GM12872 (cell line): ENCODE measurements around the gene IKZF4.
A peak's percentile ranks its signal among the peaks of the same experiment; 100 is the strongest.

Experiments used
- CTCF ChIP-seq: IDR thresholded peaks from 3 replicates; pipeline ENCODE4 v1.5.1; 2011; ENCODE audit warnings: low read depth, mild to moderate bottlenecking, low read length, moderate library complexity; ENCODE audit not compliant: insufficient read depth

The IKZF4 gene

GRCh38 chr12:56028511-56029165 is 7.8 kb downstream of the IKZF4 start:
- TF ChIP-seq CTCF: no peak

- TF ChIP-seq CTCF: no peak
These were observed 8.3 kb downstream of the IKZF4 start for GRCh38 chr12:56029166-56029519.

- TF ChIP-seq CTCF: peak; percentile 65
These were observed 8.9 kb downstream of the IKZF4 start for GRCh38 chr12:56029666-56030293.

GRCh38 chr12:56031987-56032386 is 11.1 kb downstream of the IKZF4 start:
- TF ChIP-seq CTCF: no peak

GRCh38 chr12:56034586-56035332 is 13.9 kb downstream of the IKZF4 start:
- no peak for TF ChIP-seq CTCF

- TF ChIP-seq CTCF: no peak
These were observed 16.3 kb downstream of the IKZF4 start for GRCh38 chr12:56037161-56037560.

- no peak for TF ChIP-seq CTCF
These were observed 17.3 kb downstream of the IKZF4 start for GRCh38 chr12:56038022-56038655.
